Lung microvascular endothelial cell (primary cell): ENCODE results near the gene CCDC134. TPM values are rescaled to one million over a fixed set of nuclear protein-coding genes. Genes with fewer than 3 reads are reported as not detected.
"Not testable (repeated sequence)": the region's sequence is repeated elsewhere in the genome, so short reads cannot be mapped to it uniquely, and the experiment has no call there.

Experiments
- DNase-seq, 2 donors: peaks; one replicate each; pipeline versions ENCODE4 v3.0.0 to v3.0.0-alpha.2; 2010; ENCODE audit warnings: low read depth in 2 of 2
- total RNA-seq: library from RNA; depleted of rRNA; stranded (reverse); fragments of >200 nt; gene quantifications from 2 replicates; pipeline ENCODE4 v1.2.1, GENCODE V29; 2014

The CCDC134 gene
- total RNA-seq, 1 donor from 2014 or later: 2.4 TPM

DNA sequence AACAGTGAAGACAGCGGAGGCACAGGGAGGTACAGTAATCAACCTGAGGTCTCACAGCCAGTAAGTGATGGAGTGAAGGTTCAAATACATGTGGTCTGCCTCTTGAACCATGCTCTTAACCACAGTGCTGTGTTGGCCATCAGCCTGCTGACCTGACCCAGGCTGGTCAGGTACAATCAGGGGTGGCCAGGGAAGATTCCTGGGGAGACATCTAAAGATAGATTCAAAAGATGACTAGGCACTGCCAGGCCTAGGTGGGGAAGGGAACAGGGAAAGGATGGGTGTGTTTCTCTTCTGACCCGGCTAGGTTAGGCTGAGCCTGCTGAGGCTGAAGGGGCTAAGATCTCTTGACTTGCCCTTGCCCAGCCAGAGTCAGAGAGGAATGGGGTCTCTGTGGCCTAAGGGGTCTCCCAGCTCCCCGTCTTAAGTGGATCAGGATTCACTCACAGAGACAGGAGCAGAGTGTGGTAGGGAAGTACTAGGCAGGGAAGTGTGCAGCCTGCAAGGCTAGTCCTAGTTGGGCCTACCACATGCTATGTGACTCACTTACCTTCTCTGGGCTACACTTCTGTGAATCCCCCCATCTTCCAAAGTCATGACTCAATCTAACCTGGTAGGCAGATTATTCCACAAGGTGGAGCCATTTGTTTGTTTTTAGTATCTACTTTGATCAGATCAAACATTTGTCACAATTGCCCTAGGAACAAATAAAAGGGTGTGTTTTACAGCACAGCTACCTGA, 22.0 kb downstream of the CCDC134 start:
- peak; percentile 70 to 78 for DNase-seq

GRCh38 chr22:41823797-41824196, 23.3 kb downstream of the CCDC134 start:
- DNase-seq: no peak

DNA sequence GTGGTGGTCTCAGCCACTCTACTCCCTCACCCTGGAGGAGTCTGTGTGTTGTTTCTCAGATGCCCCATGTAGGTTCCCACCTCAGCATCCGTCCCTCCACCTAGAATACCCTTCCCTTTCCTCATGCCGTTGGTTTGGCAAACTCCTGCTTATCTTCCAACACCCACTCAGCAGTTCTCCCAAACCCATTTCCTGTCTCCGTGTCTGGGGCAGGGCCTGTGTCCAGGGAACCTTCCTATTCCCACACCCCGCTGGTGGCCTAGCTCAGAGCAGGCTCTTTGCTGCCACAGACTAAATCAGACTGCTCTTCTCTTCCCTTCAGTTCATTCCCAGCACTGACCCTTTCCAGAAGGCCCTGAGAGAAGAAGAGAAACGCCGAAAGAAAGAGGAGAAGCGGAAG, 24.9 kb downstream of the CCDC134 start:
- peak; percentile 20 to 60 for DNase-seq

GRCh38 chr22:41826021-41826420, 25.5 kb downstream of the CCDC134 start:
- DNase-seq: no peak

- no peak for DNase-seq
Measured at GRCh38 chr22:41826430-41827383, 26.2 kb downstream of the CCDC134 start.

DNA sequence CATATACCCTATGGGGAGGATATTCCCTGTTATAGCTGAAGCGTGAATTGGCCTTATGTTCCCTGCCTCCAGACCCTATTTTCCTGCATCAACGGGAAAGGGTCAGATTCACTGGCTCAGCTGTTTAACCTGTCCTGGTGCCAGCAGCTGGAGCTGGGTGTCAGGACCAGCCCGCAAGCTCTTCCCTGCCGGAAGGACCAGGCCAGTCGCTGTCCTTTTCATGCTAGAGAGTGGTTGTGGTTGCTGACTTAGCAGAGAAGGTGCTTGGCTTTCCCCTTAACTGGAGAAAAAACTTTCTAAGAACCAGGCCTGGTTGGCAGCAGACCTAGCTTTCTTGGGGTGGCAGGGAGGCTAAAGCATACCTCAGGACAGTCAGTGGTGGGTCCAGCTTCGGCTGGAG, 27.2 kb downstream of the CCDC134 start:
- peak in 1 of 2 donors; percentile 63 for DNase-seq

- no peak for DNase-seq
Measured at GRCh38 chr22:41828516-41828915, 28.0 kb downstream of the CCDC134 start.

GRCh38 chr22:41830174-41830573, 29.7 kb downstream of the CCDC134 start:
- no peak for DNase-seq

- peak; percentile 51 to 69 for DNase-seq
Measured at GRCh38 chr22:41831383-41831782, 30.9 kb downstream of the CCDC134 start.

DNA sequence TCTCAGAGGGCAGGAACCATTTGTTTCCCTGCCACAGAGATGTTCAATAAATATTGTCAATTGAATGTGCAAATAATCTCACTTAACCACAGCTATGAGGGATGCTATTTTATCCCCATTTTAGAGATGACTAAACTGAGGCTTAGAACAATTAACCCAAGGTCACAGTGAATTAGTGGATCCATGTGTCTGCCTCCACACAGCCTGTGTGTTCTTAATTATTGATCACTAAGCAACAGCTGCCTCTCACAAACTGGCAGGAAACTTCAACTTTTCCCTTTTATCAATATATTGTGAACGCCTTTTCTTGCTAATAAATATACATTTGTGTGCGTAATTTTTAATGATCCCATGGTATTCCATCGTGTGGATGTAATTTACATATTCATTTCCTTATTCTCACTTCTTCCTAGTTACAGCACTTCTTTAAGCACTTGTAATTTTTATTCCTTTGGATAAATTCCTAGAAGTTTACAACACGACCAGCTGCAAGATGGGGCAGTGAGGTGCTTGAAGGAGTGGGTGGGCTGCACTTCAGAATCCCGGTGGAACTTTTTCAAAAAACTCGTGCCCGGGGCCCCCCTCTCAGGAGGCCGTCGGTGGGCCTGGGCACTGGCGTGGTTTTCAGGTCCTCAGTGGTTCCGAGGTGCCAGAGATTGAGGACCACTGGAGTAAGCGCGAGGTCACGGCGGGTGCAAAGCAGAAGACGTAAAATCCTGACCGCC, 31.5 kb downstream of the CCDC134 start:
- DNase-seq: peak in 1 of 2 donors; percentile 20

DNA sequence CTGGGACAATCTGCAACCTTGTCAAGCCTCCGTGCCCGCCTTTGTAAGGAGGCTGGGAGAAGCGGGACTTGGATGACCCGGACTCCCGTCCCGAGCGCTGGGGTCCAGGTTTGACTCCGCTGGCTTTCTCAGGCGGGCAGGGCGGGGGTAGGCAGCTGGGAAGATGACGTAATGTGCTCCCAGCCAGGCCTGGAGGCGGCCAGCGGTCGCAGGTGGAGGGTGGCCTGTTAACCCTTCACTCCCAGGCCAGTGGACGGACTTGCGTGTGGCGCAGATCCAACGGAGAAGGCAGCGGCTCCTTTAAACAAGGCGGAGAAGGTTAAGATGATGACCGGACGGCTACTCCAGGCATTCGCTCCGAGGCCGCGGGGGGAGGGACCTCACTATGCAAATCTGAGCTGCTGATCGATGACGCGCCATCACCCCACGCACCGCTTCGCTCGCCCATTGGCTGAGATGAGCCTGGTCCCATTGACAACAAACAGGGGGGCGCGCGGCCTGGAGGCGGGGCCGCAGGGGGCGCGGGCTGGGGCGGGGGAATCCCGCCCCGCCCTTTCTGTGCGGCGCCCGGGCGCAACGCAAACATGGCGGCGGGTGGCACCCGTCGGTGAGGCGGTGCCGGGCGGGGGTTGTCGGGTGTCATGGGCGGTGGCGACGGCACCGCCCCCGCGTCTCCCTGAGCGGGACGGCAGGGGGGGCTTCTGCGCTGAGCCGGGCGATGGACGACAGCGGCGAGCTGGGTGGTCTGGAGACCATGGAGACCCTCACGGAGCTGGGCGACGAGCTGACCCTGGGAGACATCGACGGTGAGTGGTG, 32.3 kb downstream of the CCDC134 start, which contains the start of gene SREBF2:
Gene SREBF2 (plus strand): TSS at position 553 of the 816 bp plus-strand sequence. CDS start 166 bp downstream, at position 719.
- peak; percentile 99 to 100 for DNase-seq

GRCh38 chr22:41833369-41834004, 33.0 kb downstream of the CCDC134 start:
- peak; percentile 35 to 45 for DNase-seq

DNA sequence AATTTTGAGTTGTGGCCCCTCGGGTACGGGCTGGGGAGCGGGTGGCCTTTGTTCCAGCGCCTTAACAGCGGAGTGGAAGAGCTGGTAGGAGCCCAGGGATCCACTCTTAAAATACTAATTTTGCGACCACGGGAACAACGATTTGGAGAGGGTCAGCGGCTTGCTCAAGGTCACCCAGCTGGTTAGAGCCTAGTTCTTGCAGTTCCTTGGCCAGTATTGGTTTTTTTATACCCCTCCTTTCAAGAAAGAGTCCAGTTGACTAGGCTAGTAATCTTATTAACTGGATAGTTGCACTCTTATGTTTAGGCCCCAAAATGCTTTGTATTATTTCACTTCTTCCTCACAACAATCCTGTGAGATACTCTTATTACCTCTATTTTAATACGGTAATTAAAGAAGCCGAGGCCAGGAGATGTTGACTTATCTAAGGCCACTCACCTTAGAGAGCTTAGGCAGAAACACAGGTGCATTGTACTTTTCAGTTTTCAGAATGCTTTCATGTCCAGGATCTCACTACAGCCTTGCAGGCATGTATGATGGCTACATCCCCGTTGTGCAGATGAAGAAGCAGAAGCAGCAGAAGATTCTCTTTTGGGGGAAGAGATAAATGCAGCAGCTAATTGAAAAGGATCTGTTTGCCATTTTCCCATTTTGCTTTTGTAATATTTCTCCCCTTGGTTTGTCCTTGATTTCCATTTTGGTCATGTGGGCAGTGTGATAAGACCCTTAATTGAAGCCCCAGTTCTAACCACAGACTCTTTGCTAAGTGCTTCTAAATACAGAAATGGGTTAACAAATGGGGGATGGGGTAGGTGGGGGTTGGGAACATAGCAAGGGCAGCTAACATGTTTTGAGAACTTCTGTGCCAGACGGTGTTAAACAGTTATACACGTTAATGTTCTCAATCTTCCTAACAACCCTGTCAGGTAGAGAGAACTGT, 33.8 kb downstream of the CCDC134 start:
- no peak for DNase-seq

- not testable (repeated sequence) for DNase-seq
Measured at GRCh38 chr22:41835462-41835861, 35.0 kb downstream of the CCDC134 start.

GRCh38 chr22:41836551-41836950, 36.1 kb downstream of the CCDC134 start:
- DNase-seq: no peak

- DNase-seq: no peak
Measured at GRCh38 chr22:41838842-41839618, 38.6 kb downstream of the CCDC134 start.

- no peak for DNase-seq
Measured at GRCh38 chr22:41840216-41840615, 39.7 kb downstream of the CCDC134 start.

GRCh38 chr22:41841085-41841712, 40.7 kb downstream of the CCDC134 start:
- DNase-seq: no peak
